DLD1 (cell line): ENCODE measurements around the gene EXD2.

Experiments
- in situ Hi-C: cut with HindIII; loops from 2 replicates; pipeline ENCODE4 v1.10.0; 2017; ENCODE audit warnings: low sequenced_read_pairs

Gene EXD2

GRCh38 chr14:69247676-69248440 is 56.6 kb downstream of the EXD2 start:
- in situ Hi-C loops = no loop called here

- in situ Hi-C loops = no loop called here
Observed at GRCh38 chr14:69249603-69250002, 58.3 kb downstream of the EXD2 start.

- in situ Hi-C loops = no loop called here
Observed at GRCh38 chr14:69252851-69253250, 61.6 kb downstream of the EXD2 start.

GRCh38 chr14:69259168-69259526 is 67.8 kb downstream of the EXD2 start:
- in situ Hi-C loops = no loop called here

- in situ Hi-C loops = no loop called here
Observed at GRCh38 chr14:69259527-69260189, 68.4 kb downstream of the EXD2 start, which contains the start of gene GALNT16. Gene GALNT16 (plus strand): TSS chr14:69260158. CDS start chr14:69260291, 133 bp downstream.

GRCh38 chr14:69260190-69260860 is 69.0 kb downstream of the EXD2 start:
- in situ Hi-C loops = no loop called here

GRCh38 chr14:69260861-69261564 is 69.7 kb downstream of the EXD2 start:
- in situ Hi-C loops = no loop called here

- in situ Hi-C loops = no loop called here
Observed at GRCh38 chr14:69261761-69262331, 70.5 kb downstream of the EXD2 start.

- in situ Hi-C loops = no loop called here
Observed at GRCh38 chr14:69262516-69262915, 71.2 kb downstream of the EXD2 start.

GRCh38 chr14:69263364-69263763 is 72.1 kb downstream of the EXD2 start:
- in situ Hi-C loops = no loop called here

- in situ Hi-C loops = no loop called here
Observed at GRCh38 chr14:69263771-69264170, 72.5 kb downstream of the EXD2 start.

- in situ Hi-C loops = no loop called here
Observed at GRCh38 chr14:69266572-69267345, 75.5 kb downstream of the EXD2 start.

- in situ Hi-C loops = no loop called here
Observed at GRCh38 chr14:69267492-69267891, 76.2 kb downstream of the EXD2 start.

- in situ Hi-C loops = no loop called here
Observed at GRCh38 chr14:69268223-69268622, 76.9 kb downstream of the EXD2 start.

- in situ Hi-C loops = no loop called here
Observed at GRCh38 chr14:69268763-69269162, 77.5 kb downstream of the EXD2 start.

GRCh38 chr14:69269381-69269780 is 78.1 kb downstream of the EXD2 start:
- in situ Hi-C loops = no loop called here

- in situ Hi-C loops = no loop called here
Observed at GRCh38 chr14:69270097-69270496, 78.8 kb downstream of the EXD2 start.

GRCh38 chr14:69270795-69271708 is 79.8 kb downstream of the EXD2 start:
- in situ Hi-C loops = no loop called here

GRCh38 chr14:69274321-69274720 is 83.0 kb downstream of the EXD2 start:
- in situ Hi-C loops = no loop called here
